ENCODE data around the gene FAM193B. TPM values are rescaled to one million over a fixed set of nuclear protein-coding genes. Genes with fewer than 3 reads are reported as not detected.

Gene FAM193B
- total and polyA plus RNA-seq, 2 of the 13 experiments (the other 11 are each of a cell fraction or from before 2014, with no cell fraction given) = 21.2 to 40.9 TPM

DNA sequence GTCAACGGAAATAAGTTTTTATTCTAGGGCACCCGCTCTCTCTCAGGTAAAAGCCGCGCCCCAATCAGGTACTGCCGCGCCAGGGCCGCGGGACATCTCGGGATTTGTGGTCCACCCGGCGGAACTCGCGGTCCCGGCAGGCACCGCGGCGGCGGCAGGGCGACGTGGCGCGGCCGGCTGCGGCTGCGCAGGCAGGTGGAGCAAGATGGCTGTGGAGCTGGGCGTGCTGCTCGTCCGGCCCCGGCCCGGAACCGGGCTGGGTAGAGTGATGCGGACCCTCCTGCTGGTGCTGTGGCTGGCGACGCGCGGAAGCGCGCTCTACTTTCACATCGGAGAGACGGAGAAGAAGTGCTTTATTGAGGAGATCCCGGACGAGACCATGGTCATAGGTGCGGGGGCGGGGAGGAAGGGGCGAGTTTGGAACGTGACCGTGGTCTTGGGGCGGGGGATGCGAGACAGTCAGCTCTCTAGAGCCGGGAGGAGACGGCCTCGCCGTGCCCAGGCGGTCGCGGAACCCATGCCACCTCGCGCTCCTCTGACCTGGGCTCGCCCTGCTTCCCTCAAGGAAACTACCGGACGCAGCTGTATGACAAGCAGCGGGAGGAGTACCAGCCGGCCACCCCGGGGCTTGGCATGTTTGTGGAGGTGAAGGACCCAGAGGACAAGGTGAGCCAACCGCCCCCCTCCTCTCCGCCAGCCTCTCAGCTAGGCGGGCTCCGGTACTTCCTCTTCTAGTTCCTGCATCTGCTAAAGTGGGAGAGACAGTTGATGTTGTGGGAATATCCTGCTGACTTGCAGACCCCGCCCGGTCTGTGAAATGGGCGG is 37.9 kb upstream of the FAM193B start, which contains the start of gene TMED9 (continued):
- TF ChIP-seq ATRX (CRISPR knock-in tag; IDR thresholded peaks at IDR 0.05; ENCODE audit: borderline replicate concordance) = no peak
- peak; percentile 76; the same call in 1 of the 2 replicates for TF ChIP-seq ZFX (CRISPR knock-in tag; IDR thresholded peaks at IDR 0.05; ENCODE audit: low read depth)
- TF ChIP-seq, protein P1, sequence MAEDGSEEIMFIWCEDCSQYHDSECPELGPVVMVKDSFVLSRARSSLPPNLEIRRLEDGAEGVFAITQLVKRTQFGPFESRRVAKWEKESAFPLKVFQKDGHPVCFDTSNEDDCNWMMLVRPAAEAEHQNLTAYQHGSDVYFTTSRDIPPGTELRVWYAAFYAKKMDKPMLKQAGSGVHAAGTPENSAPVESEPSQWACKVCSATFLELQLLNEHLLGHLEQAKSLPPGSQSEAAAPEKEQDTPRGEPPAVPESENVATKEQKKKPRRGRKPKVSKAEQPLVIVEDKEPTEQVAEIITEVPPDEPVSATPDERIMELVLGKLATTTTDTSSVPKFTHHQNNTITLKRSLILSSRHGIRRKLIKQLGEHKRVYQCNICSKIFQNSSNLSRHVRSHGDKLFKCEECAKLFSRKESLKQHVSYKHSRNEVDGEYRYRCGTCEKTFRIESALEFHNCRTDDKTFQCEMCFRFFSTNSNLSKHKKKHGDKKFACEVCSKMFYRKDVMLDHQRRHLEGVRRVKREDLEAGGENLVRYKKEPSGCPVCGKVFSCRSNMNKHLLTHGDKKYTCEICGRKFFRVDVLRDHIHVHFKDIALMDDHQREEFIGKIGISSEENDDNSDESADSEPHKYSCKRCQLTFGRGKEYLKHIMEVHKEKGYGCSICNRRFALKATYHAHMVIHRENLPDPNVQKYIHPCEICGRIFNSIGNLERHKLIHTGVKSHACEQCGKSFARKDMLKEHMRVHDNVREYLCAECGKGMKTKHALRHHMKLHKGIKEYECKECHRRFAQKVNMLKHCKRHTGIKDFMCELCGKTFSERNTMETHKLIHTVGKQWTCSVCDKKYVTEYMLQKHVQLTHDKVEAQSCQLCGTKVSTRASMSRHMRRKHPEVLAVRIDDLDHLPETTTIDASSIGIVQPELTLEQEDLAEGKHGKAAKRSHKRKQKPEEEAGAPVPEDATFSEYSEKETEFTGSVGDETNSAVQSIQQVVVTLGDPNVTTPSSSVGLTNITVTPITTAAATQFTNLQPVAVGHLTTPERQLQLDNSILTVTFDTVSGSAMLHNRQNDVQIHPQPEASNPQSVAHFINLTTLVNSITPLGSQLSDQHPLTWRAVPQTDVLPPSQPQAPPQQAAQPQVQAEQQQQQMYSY (CRISPR knock-in tag; IDR thresholded peaks at IDR 0.05) = peak; percentile 61; the same call in 1 of the 2 replicates
- peak; percentile 93 for TF ChIP-seq XBP1 (CRISPR knock-in tag; IDR thresholded peaks at IDR 0.05)
- no peak for TF ChIP-seq ZBTB39 (CRISPR knock-in tag; IDR thresholded peaks at IDR 0.05)
- no peak for TF ChIP-seq ZNF33B (CRISPR knock-in tag; IDR thresholded peaks at IDR 0.05)
- TF ChIP-seq SSRP1 (CRISPR knock-in tag; IDR thresholded peaks at IDR 0.05) = no peak
- TF ChIP-seq SIN3B (IDR thresholded peaks at IDR 0.05; ENCODE audit: low read length) = no peak
- peak; percentile 76; the same call in 1 of the 2 replicates for TF ChIP-seq ZBED4 (CRISPR knock-in tag; IDR thresholded peaks at IDR 0.05; ENCODE audit: borderline replicate concordance)
- TF ChIP-seq ATF7-NPFF (CRISPR knock-in tag; IDR thresholded peaks at IDR 0.05; ENCODE audit: low read depth) = peak; percentile 83
- TF ChIP-seq, protein P2, sequence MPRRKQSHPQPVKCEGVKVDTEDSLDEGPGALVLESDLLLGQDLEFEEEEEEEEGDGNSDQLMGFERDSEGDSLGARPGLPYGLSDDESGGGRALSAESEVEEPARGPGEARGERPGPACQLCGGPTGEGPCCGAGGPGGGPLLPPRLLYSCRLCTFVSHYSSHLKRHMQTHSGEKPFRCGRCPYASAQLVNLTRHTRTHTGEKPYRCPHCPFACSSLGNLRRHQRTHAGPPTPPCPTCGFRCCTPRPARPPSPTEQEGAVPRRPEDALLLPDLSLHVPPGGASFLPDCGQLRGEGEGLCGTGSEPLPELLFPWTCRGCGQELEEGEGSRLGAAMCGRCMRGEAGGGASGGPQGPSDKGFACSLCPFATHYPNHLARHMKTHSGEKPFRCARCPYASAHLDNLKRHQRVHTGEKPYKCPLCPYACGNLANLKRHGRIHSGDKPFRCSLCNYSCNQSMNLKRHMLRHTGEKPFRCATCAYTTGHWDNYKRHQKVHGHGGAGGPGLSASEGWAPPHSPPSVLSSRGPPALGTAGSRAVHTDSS (CRISPR knock-in tag; conservative IDR thresholded peaks at IDR 0.05) = 0 out of 2 replicates have a peak, but pooled peaks have one; percentile 89
- TF ChIP-seq, protein P3, sequence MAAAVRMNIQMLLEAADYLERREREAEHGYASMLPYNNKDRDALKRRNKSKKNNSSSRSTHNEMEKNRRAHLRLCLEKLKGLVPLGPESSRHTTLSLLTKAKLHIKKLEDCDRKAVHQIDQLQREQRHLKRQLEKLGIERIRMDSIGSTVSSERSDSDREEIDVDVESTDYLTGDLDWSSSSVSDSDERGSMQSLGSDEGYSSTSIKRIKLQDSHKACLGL (CRISPR knock-in tag; IDR thresholded peaks at IDR 0.05) = peak; percentile 64
- peak; percentile 87 for TF ChIP-seq ZNF563 (CRISPR knock-in tag; IDR thresholded peaks at IDR 0.05)
- peak; percentile 74; the same call in 1 of the 2 replicates for TF ChIP-seq TARDBP (CRISPR knock-in tag; IDR thresholded peaks at IDR 0.05)
- no peak for TF ChIP-seq RARG (CRISPR knock-in tag; IDR thresholded peaks at IDR 0.05; ENCODE audit: low read depth)
- TF ChIP-seq TGIF2 (CRISPR knock-in tag; IDR thresholded peaks at IDR 0.05) = peak; percentile 5; the same call in 1 of the 2 replicates
